ENCODE results near the gene GSTA3. TPM values are rescaled to one million over a fixed set of nuclear protein-coding genes. Genes with fewer than 3 reads are reported as not detected.

The GSTA3 gene
- total and polyA plus RNA-seq, 2 donors (not counting 3 experiments of a cell fraction or from before 2014, with no cell fraction given): not detected

DNA sequence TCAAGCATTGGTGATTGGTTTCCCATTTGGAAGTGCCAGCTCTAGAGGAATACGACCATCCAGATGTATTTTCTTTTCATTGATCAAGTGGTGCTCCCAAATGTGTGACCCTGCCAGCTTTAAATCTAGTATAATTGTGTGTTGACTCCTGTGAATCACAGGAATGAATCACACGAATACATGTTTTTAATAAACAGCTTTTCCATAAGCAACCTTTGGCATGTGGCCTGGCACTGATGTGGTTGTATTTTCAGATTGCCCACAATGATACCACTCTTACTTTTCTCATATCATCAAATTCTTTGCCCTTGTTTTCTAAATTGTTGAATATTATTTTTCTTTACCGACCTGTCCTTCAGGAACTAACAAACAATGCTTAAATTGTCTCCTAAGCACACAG lies 367 bp downstream of the GSTA3 start:
- DNase-seq (ENCODE audit: low read depth, low spot score) (no peak), FAIRE-seq (no peak)
- no peaks in the 10 kb centered on the region for H3K36me3 ChIP-seq (ENCODE audit: control insufficient read depth in 2 of 2, extremely low read depth in 1 of 2, insufficient read depth in 2 of 2, low read length in 2 of 2)
- CTCF ChIA-PET: interaction anchor here (1.4 kb wide), 1 partner anchor 27 kb away, joined by 3 read pairs; no protein-coding TSS in a partner anchor
- H3K9me3 ChIP-seq (replicated peaks; ENCODE audit: control insufficient read depth, insufficient read depth, low read length): no peaks in the 10 kb centered on the region
- H3K9ac ChIP-seq (replicated peaks; ENCODE audit: extremely low read depth, insufficient read depth, low read length): no peak overlapping the region
- H3K27ac ChIP-seq (ENCODE audit: insufficient read depth, low read depth, low read length): no peak overlapping the region
- no TSS peak for BruUV-seq (replicated peaks)
- H2AFZ ChIP-seq (ENCODE audit: low read depth, low read length): no peak overlapping the region
- intact Hi-C loops (cut with micrococcal nuclease) (no loop called here), dilution Hi-C loops (cut with MboI; ENCODE audit: extremely low pct_ligation_motif_present, low sequenced_read_pairs) (no loop called here)
- H3K4me1 ChIP-seq (ENCODE audit: control insufficient read depth, extremely low read depth, insufficient read depth, low read length): no peaks in the 10 kb centered on the region
- H3K4me2 ChIP-seq (ENCODE audit: insufficient read depth, low read length): no peak overlapping the region
- POLR2A ChIA-PET: no interaction called here
- TF ChIP-seq FOS (IDR thresholded peaks at IDR 0.05; ENCODE audit: borderline replicate concordance, insufficient read depth, low read length): no peak
- TF ChIP-seq, protein P1, sequence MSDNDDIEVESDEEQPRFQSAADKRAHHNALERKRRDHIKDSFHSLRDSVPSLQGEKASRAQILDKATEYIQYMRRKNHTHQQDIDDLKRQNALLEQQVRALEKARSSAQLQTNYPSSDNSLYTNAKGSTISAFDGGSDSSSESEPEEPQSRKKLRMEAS (IDR thresholded peaks at IDR 0.05; ENCODE audit: insufficient read depth, insufficient read length): no peak
- TF ChIP-seq POLR2A (IDR thresholded peaks at IDR 0.05; ENCODE audit: low read depth, low read length): no peak
- TF ChIP-seq POLR2AphosphoS5 (IDR thresholded peaks at IDR 0.05; ENCODE audit: insufficient read depth, low read depth, low read length): no peak
- TF ChIP-seq, protein P2, sequence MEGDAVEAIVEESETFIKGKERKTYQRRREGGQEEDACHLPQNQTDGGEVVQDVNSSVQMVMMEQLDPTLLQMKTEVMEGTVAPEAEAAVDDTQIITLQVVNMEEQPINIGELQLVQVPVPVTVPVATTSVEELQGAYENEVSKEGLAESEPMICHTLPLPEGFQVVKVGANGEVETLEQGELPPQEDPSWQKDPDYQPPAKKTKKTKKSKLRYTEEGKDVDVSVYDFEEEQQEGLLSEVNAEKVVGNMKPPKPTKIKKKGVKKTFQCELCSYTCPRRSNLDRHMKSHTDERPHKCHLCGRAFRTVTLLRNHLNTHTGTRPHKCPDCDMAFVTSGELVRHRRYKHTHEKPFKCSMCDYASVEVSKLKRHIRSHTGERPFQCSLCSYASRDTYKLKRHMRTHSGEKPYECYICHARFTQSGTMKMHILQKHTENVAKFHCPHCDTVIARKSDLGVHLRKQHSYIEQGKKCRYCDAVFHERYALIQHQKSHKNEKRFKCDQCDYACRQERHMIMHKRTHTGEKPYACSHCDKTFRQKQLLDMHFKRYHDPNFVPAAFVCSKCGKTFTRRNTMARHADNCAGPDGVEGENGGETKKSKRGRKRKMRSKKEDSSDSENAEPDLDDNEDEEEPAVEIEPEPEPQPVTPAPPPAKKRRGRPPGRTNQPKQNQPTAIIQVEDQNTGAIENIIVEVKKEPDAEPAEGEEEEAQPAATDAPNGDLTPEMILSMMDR (IDR thresholded peaks at IDR 0.05; ENCODE audit: extremely low read depth in 1 of 2, insufficient read depth in 1 of 2, low read depth in 1 of 2, low read length in 2 of 2): no peak
- no peak for TF ChIP-seq GATA2 (IDR thresholded peaks at IDR 0.05; ENCODE audit: insufficient read depth, insufficient read length, low read depth, low read length)
- no peak for TF ChIP-seq MYC (IDR thresholded peaks at IDR 0.05; ENCODE audit: low read depth, low read length)
- no peak for TF ChIP-seq JUN (IDR thresholded peaks at IDR 0.05; ENCODE audit: borderline replicate concordance, insufficient read depth, insufficient read length, low read depth)
- no peak for TF ChIP-seq EZH2 (IDR thresholded peaks at IDR 0.05; ENCODE audit: borderline replicate concordance, low read depth, low read length, severe bottlenecking)
- no peaks in the 10 kb centered on the region for H3K9me1 ChIP-seq (replicated peaks; ENCODE audit: control insufficient read depth, extremely low read depth, insufficient read depth, low read length)
- H4K20me1 ChIP-seq (replicated peaks; ENCODE audit: control insufficient read depth, extremely low read depth, insufficient read depth, low read length): no peaks in the 10 kb centered on the region
- H3K4me3 ChIP-seq (replicated peaks in 1 of 3; ENCODE audit: insufficient read depth in 1 of 3, low read depth in 1 of 3, low read length in 3 of 3): no peak overlapping the region
- no peaks in the 10 kb centered on the region for H3K27me3 ChIP-seq (ENCODE audit: control insufficient read depth in 2 of 2, insufficient read depth in 2 of 2, low read length in 2 of 2)
- no peaks in the 10 kb centered on the region for H3K79me2 ChIP-seq (ENCODE audit: control insufficient read depth, insufficient read depth, low read length)
